GM18858 (cell line): ENCODE results near the gene LMNTD2.

Experiments used
- ATAC-seq: cut with Tn5 transposase; IDR thresholded peaks from one replicate; pipeline ENCODE4 v1.9.1; 2021; ENCODE audit not compliant: unreplicated experiment

The LMNTD2 gene

DNA sequence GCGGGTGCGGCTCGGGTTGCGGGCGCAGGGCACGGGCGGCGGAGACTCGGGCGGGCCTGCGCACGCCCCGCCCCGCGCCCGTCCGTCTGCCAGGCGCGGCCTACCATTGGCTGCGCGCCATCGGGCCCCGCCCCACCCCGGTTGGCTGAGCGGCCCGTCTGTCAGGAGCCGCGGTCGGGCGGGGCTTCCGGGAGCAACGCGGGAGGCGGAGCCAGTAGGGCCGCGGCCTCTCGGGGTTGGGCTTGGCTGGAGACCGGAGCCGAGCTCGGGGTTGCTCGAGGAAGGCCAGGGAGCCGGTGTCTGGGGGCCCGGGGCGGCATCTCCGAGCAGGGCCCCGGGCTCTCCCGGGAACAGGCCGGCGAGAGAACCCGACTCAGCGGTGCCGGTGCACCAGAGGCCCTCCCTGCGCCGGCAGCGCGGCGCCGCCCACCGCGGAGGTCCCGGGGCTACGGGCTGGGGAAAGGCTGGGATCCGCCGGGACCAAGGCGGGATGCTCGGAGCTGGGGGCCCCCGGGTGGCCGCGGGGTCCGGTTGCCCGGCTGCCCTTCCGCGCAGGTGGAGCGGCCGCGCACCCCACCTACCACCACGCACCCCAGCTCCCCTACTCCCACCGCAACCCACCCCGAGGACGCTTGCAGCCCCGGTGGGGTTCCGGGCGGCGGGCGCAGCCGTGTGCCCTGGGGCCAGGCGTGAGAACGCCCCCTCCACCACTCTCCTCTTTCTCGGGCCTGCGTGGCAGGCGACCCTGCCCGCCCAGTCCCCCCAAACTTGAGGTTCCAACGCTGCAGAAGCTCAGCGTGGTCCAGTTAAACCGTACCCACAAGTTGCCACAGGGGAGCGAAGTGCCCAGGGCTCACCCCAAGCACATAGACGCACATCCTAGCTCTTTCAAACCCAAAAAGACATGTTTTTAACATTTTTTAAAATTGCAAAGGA, 24.8 kb downstream of the LMNTD2 start, which contains the start of gene HRAS:
Gene HRAS, minus strand, starts transcription at position 58 of the 936 bp plus-strand sequence.
- peak; percentile 55 for ATAC-seq

DNA sequence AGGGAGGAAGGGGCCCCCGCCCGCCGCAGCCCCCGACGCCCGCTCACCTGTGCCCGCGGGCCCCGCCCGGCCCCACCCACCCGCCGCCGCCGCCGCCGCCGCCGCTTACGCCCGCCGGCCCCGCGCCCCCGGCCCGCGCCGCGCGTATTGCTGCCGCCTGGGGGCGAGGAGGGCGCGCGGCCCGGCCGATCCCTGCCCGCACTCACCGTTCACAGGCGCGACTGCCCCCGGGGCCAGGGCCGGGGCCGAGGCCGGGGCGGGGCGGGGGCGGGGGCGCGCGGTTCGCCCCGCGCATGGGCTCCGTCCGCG, 25.4 kb downstream of the LMNTD2 start:
- ATAC-seq: no peak

DNA sequence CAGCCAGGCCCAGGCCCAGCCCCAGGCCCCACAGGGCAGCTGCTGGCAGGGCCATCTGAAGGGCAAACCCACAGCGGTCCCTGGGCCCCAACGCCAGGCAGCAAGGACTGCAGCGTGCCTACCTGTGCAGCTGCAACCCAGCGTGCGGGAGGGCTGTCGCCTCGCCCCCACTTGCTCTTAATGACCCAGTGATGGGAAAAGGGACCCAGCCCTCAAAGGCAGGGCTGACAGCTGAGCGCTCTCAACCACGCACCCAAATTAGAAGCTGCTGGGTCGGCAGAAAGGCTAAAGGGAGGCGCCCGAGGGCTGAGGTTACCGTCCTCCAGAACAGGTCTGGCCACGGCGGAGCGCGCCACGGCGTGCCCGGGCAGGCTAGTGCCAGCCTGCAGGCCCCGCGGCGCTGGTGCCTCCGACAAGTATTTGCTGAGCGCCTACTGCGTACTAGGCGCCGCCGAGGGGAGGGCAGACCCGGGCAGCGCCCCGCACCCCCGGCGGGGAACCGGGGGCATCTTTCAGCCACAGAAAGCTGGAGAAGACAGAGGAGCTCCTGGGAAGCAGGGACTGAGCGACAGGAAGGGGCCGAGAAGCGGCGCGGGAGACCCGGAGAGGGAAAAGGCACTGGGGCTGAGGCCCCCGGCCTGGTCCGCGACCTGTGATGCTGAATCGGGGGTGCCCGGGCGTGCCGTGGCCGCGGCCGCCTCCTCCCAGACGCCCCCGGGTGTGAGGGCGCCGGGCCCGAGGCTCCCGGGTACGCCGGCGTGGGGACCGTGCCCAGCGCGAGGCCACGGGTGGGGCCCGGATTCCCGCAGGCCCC, 25.9 kb downstream of the LMNTD2 start:
- no peak for ATAC-seq

DNA sequence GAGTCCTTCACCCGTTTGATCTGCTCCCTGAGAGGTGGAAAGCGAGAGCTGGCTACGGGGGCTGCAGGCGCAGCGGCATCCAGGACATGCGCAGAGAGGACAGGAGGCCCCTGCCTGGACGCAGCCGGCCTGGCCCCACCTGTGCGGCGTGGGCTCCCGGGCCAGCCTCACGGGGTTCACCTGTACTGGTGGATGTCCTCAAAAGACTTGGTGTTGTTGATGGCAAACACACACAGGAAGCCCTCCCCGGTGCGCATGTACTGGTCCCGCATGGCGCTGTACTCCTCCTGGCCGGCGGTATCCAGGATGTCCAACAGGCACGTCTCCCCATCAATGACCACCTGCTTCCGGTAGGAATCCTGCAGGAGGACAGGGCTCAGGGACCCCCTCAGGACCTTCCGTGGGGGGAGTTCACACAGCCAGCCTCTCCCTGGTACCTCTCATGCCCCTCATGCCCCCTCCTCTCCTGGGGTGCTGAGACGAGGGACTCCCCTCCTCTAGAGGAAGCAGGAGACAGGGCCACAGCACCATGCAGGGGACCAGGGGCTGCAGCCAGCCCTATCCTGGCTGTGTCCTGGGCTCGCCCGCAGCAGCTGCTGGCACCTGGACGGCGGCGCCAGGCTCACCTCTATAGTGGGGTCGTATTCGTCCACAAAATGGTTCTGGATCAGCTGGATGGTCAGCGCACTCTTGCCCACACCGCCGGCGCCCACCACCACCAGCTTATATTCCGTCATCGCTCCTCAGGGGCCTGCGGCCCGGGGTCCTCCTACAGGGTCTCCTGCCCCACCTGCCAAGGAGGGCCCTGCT, 26.7 kb downstream of the LMNTD2 start:
- ATAC-seq: no peak

DNA sequence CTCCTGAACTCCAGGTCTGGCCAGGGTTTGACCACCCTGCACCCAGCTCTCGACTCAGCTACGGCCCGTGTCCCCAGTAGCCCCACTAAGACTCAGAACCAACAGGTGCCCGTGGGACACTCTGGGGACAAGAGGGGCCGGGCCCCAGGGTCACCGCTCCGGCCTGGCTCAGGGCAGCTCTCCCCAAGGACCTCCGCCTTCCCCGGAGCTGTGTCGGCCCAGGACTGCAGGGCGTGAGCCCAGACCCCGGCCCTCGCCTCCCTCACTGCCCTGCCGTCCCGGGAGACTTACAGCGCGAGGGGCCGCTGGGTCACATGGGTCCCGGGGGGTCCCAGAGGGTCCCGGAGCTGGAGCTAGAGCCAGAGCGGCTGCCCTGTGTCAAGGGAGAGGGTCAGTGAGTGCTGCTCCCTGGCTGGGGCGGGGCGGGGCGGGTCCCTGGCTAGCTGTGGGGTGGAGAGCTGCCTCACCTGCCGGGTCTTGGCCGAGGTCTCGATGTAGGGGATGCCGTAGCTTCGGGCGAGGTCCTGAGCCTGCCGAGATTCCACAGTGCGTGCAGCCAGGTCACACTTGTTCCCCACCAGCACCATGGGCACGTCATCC, 27.5 kb downstream of the LMNTD2 start:
- ATAC-seq: no peak

DNA sequence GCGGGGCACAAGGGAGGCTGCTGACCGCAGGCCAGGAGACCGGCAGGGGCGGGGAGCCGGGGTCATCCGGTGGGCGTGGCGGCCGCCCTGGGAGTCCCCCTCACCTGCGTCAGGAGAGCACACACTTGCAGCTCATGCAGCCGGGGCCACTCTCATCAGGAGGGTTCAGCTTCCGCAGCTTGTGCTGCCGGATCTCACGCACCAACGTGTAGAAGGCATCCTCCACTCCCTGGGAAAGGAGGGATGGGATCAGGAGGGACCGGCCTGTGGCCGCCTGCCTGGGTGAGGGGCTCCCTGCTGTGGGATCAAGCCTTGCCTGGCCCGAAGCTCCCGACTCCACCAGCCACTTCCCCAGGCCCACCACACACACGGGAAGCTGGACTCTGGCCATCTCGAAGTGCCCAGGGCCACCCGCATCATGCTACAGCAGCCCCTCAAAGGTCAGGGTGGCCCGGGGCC, 28.0 kb downstream of the LMNTD2 start:
- no peak for ATAC-seq

DNA sequence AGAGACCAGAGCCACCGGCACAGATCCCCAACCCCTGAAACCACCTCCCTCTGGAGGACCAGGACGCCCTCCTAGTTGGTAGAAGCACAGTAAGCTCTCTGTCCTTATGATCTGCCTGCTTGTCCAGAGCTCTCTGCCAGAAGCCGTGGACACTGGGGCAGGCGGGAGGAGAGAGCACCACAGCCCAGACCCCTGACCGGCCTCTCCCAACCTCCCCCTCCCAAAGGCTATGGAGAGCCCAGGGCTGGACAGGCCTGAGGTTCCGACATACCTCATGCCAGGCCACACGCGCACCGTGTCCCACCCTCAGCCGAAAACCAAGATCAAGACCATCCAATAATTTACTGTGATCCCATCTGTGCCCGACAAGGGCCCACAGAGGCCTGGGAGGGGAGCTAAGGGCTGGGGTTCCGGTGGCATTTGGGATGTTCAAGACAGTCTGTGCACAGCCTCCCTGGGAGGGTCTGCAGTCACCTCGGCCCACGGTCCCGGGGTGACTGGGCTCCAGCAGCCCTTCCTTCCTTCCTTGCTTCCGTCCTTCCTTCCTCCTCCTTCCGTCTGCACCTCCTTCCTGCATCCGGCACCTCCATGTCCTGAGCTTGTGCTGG, 28.5 kb downstream of the LMNTD2 start:
- no peak for ATAC-seq

DNA sequence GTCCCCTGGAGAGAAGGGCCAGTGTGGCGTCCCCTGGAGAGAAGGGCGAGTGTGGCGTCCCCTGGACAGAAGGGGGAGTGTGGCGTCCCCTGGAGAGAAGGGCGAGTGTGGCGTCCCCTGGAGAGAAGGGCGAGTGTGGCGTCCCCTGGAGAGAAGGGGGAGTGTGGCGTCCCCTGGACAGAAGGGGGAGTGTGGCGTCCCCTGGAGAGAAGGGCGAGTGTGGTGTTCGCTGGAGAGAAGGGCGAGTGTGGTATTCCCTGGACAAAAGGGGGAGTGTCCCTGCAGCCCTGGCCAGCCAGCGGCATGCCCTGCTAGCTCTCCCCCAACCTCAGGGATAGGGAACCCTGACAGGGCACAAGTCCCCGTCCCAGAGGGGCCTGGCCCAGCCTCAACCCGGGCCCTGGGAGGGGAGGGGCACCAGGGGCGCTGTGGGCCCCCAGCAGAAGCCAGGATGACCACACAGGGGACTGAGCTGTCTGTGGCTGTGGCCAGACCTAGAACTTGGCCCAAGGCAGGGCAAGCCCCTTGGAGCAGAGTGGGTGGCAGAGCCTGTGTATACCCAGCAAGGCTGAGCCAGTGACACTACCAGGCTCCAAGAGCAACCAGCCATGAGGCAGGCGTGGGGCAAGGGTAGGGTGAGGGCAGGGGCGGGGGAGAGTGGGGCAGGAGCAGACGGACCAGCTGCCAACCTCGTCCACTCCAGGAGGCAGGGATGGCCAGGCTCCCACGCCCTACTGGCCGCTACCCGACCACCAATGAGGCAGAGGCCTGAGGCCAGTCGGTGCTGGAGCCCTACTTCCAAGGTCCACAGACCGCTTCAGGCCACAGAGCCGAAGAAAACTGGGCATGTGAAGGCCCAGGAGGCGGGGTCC, 29.3 kb downstream of the LMNTD2 start:
- no peak for ATAC-seq

DNA sequence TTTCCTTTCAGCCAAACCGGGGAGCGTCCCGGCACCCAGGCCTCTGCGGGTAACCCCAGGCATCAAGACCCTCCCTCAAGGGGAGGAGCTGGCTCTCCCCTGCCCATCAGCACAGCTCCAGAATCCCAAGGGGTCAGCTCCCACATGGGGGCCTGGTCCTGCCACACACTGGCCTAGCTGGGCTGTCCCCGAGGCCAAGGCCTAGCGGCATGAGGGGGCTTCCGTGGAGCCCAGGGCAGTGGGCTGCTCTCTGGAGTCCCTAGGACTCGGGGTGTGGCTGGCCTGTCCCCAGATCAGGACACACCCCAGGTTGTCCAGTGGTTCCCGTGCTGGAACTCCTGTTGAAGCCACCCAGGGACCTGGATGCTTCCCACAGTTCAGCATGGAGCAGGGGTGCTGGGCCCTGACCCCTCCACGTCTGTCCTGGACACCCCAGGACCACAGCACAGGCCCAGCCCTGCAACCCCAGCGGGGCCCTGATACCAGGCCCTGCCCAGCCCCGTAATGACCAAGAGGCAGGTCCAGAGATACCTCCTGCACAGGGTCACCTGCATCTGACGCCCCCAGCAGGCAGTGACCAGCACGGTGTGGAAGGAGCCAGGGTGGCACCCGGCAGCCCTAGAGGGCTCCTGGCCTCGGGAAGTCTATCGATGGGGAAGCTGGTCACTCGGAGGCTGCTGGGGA, 30.7 kb downstream of the LMNTD2 start:
- no peak for ATAC-seq

DNA sequence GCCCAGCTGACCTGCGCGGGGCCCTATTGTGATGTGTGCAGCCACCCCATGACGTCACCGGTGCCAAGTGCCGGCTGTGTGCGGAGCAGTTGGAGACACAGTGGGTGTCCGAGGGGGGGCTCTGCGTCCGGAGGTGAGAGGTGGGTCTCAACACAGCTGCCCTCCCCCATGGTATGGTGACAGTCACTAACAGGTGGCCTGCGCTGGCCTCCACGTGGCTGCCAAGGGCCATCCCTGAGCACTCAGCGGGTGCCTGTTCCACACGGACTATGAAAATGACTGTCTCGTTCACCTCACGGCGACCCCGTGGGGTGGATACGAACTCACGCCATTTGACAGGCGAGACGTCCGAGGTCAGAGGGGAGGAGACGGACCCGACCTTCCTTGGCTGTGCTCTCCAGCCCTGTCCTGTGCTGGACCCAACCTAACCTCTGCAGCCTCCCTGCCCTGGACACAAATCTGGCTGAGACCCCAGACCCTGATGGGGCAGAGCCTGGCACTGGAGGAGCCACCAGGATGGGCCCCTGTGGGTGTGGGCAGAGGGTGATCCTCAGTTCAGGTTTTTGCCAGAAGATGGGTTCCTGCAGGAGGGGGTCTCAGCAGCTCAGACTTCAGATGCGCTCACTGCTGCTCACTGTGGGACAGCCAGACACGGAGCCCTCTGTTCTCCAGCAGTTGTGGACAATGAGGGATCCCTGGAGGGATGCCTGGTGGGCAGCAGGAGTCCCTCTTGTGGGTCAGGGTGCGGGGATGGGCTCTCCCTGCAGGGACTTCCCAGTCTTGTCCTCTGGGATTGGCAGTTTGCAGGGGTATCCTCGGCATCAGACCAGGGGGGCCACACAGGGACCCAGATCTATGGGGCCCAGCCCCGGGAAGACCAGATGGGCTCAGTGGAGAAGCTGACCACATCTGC, 31.5 kb downstream of the LMNTD2 start:
- ATAC-seq: no peak

DNA sequence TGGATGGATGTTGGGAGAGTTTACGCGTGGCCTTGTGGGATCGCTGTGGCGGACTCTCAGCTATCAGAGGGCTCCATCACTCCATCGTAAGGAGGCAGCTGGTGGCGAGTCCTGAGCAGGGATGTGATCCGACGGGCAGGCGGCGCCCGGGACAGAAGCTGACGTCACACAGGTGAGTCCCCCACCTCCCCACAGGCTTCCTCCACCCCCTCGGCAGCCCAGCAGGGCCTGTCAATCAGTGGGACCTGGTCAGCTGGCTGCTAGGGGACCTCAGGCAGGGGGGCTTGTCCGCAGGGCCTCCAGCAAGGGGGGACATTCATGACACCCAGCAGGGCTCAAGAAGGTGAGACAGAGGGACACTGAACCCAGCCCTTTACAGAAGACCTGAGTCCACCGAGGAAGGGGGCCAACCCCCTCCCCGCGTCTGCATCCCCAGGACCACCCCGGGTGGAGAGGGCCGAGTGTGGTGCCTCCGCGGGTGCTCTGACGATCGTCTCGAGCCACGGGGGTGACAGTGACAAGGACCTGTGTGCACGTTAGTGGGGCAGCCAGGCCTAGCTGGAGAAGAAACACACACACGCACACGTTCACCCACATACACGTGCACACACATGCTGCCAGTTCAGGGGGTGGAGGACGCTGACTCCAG, 32.2 kb downstream of the LMNTD2 start:
- ATAC-seq: no peak

DNA sequence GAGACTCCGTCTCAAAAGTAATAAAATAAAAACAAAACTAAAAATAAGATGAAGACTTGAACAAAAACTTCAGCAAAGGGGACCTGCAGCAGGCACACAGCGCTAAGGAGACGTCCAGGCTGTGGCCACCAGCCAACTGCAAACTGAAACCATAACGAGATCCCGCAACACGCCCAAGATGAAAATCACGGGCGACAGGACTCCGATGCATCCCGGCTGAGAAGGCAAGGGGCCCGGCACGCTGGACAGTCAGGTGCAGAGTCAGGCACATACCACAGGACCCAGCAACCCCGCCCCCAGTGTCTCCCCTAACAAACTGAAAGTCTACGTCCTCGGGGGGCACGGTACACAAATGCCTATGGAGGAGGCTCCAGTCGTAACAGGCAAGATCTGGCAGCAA, 34.3 kb downstream of the LMNTD2 start:
- no peak for ATAC-seq

DNA sequence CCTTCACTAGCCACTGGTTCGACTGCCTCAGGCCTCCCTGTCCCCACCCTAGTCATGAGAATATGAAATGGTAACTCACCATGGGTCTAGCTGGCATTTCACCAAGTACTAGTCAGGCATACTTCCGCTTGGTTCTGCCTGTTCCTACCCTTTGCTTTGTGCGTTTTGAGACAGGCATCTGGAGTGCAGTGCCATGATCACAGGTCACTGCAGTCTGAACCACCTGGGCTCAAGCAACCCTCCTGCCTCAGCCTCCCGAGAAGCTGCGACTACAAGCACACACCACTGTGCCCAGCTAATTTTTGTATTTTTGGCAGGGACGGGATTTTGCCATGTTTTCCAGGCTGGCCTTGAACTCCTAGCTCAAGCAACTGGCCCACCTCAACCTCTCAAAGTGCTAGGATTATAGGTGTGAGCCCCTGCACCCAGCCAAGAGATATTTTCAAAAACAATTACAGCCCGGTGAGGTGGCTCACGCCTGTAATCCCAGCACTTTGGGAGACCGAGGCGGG, 39.3 kb downstream of the LMNTD2 start:
- no peak for ATAC-seq

DNA sequence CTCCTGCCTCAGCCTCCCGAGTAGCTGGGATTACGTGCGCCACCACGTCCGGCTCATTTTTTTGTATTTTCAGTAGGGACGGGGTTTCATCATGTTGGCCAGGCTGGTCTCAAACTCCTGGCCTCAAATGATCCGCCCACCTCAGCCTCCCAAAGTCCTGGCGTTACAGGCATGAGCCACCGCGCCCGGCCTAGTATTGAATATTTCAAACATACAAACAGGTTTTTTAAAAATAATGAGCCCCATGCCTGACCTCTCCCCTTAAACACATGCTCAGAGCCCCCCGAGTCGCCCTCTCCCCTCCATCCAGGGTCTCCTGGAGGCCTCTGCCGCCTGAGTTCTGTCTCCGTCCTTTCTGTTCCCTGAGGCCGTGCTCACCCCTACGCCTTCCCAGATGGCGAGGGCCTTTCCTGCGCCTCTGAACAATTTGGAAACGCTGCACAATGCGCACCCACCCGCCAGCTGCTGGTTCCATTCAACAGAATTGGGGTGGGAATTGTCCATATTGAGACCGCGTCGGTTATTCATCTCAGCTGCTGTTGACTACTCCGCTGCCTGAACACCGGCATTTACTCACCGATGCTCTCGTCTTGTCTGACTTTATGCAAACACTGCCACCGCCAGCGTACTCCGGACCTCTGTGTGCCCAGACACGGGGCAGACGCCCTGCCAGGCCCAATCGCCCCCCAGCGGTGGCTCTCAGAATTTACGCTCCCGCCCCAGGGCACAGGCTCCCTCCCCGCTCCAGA, 39.9 kb downstream of the LMNTD2 start:
- ATAC-seq: no peak

DNA sequence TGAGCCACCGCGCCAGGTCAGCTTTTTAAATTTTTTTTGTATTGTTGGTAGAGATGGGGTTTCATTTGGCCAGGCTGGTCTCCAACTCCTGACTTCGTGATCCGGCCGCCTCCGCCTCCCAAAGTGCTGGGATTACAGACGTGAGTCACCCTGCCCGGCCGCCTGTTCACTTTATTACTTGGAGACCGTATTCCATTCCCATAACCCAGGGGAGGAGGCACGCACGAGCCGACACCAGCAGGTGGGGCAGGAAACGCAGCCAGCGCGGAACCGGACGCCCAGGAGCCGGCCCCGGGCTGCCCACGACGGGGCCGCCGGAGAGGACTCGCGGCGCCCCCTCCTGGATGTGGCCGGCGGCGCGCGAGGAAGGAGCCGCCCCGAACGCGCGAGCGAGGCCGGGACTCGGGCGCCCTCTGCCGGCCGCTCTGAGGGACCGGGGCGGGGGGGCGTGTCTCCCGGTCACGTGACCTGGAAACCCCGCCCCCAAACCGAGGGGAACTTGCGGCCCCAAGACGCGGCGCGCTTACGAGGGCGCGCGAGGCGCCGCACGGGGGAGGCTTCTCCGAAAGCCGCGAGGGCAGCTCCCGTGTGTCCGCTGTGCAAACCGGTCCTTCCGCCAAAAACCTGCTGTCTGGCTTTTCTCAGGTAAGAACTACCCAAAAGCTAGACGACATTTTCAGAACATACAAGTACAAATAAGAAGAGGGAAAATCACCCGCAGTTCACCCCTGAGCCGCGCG, 41.9 kb downstream of the LMNTD2 start:
- ATAC-seq: peak; percentile 47
